Liver (tissue), 3 donors: ENCODE measurements around the gene KRTAP3-3.
"Not testable (repeated sequence)": the region's sequence is repeated elsewhere in the genome, so short reads cannot be mapped to it uniquely, and the experiment has no call there.

Experiments
- EGR1 ChIP-seq, 2 donors: IDR thresholded peaks; 2 replicates each; pipeline ENCODE4 v1.6.1; 2016 to 2018; ENCODE audit warnings: antibody characterized with exemption in 2 of 2, low read depth in 2 of 2
- GABPA ChIP-seq, 2 donors: IDR thresholded peaks in 1 of 2; conservative IDR thresholded peaks in 1 of 2; 2 replicates each; pipeline ENCODE4 v1.6.1; 2016; ENCODE audit warnings: antibody characterized with exemption in 2 of 2, mild to moderate bottlenecking in 1 of 2, moderate library complexity in 1 of 2
- JUND ChIP-seq, 2 donors: IDR thresholded peaks; 2 replicates each; pipeline ENCODE4 v1.6.1; 2016; ENCODE audit warnings: antibody characterized with exemption in 2 of 2
- MAX ChIP-seq: IDR thresholded peaks from 2 replicates; pipeline ENCODE4 v1.6.1; 2016; ENCODE audit warnings: antibody characterized with exemption
- RAD21 ChIP-seq, 2 donors: IDR thresholded peaks; 2 replicates each; pipeline ENCODE4 v1.6.1; 2016; ENCODE audit warnings: antibody characterized with exemption in 2 of 2, mild to moderate bottlenecking in 2 of 2
- TAF1 ChIP-seq: conservative IDR thresholded peaks from 2 replicates; pipeline ENCODE4 v1.6.1; 2016; ENCODE audit warnings: antibody characterized with exemption, mild to moderate bottlenecking
- YY1 ChIP-seq: IDR thresholded peaks from 2 replicates; pipeline ENCODE4 v1.6.1; 2016; ENCODE audit warnings: antibody characterized with exemption, mild to moderate bottlenecking
- TF ChIP-seq, protein P1 (sequence below): fragments of 150-350 bp; IDR thresholded peaks from 2 replicates; pipeline ENCODE4 v1.5.1; 2017; ENCODE audit warnings: improper control_type of control experiment, low read depth, low read length; ENCODE audit not compliant: missing input control
- TF ChIP-seq, protein P2 (sequence below): IDR thresholded peaks from 2 replicates; pipeline ENCODE4 v1.6.1; 2016; ENCODE audit warnings: antibody characterized with exemption
- donor health status: healthy.
- donor health status: healthy.

DNA sequence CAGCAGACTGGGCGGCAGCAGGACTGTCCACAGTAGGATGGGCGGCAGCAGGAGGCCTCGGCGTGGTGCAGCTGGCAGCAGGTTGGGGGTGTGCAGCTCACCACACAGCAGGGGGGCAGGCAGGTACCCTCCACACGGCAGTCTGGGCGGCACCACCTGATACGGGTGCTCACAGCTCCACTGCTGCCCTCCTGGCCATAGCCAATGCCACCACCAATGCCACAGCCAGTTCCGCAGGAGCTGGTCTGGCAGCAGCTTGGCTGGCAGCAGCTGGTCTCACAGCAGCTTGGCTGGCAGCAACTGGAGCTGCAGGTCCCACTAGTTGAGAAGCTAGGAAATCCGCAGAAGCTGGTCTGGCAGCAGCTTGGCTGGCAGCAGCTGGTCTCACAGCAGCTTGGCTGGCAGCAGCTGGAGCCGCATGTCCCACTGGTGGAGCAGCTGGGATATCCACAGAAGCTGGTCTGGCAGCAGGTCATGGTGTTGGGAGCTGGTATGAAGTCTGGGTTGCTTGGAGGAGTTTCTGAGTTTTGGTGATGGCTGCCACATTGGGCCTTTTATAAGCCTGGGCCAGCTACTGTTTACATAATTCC is 40.5 kb upstream of the KRTAP3-3 start, which contains the start of gene KRTAP1-3:
- not testable (repeated sequence) for TF ChIP-seq JUND (IDR thresholded peaks at IDR 0.05); RAD21 (IDR thresholded peaks at IDR 0.05); MAX; YY1; EGR1 (IDR thresholded peaks at IDR 0.05; ENCODE audit: low read depth in 2 of 2); GABPA (IDR thresholded peaks at IDR 0.05 in 1 of 2, conservative IDR thresholded peaks at IDR 0.05 in 1 of 2); TAF1
- TF ChIP-seq, protein P1, sequence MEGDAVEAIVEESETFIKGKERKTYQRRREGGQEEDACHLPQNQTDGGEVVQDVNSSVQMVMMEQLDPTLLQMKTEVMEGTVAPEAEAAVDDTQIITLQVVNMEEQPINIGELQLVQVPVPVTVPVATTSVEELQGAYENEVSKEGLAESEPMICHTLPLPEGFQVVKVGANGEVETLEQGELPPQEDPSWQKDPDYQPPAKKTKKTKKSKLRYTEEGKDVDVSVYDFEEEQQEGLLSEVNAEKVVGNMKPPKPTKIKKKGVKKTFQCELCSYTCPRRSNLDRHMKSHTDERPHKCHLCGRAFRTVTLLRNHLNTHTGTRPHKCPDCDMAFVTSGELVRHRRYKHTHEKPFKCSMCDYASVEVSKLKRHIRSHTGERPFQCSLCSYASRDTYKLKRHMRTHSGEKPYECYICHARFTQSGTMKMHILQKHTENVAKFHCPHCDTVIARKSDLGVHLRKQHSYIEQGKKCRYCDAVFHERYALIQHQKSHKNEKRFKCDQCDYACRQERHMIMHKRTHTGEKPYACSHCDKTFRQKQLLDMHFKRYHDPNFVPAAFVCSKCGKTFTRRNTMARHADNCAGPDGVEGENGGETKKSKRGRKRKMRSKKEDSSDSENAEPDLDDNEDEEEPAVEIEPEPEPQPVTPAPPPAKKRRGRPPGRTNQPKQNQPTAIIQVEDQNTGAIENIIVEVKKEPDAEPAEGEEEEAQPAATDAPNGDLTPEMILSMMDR: not testable (repeated sequence)
- TF ChIP-seq, protein P2, sequence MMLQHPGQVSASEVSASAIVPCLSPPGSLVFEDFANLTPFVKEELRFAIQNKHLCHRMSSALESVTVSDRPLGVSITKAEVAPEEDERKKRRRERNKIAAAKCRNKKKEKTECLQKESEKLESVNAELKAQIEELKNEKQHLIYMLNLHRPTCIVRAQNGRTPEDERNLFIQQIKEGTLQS: not testable (repeated sequence)
